ENCODE measurements around the gene EPN2.

EPN2 gene

DNA sequence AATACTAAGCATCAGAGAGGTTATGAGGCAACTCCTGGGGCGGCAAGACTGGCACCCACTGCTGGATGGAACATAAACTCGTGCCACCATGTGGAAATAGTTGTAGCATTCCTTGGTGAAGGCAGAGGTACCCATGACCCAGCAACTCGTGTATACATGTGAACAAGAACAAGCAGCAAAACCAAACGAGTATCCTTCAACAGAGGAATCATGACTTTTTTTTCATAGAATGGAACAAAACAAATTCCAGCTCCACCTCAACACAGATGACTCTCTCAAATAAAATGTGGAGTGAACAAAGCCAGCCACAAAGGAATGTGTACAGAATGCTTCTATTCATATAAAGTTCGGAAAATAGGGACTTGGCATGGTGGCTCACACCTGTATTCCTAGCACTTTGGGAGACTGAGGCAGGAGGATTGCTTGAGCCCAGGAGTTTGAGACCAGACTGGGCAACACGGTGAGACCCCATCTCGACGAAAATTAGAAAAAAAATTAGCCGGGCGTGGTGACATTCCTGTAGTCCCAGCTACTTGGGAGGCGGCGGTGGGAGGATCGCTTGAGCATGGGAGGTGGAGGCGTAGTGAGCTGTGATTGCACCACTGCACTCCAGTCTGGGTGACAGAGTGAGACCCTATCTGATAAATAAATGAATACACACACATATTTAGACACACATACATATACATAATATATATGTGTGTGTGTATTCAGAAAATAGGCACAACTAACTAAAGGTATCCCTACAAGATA is 90.0 kb downstream of the EPN2 start:
- no peak for DNase-seq

DNA sequence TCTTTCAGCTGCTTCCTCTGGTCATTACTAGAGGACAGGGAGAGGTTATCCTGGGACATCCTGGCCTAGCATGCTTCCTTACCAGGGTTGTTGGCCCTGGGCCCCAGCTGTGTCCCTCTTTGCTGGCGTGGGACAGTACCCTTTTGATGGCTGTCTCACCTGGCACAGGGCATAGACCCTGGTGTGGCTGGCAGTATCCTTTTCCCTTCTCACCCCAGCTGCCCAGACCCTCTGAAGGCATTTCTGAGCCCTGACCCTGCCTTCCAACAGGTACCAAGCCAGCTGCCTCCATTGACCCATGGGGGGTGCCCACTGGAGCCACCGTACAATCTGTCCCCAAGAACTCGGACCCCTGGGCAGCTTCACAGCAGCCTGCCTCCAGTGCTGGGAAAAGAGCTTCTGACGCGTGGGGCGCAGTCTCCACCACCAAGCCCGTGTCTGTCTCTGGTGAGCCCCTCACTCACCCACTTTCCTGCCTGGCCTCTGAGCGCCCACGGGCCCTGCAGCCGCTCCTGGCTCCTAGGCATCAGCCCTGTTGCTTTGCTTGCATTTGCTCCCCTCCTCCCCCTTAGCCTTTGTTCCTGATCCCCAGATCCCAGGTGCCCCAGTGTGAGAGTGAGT is 91.4 kb downstream of the EPN2 start:
- no peak for DNase-seq

DNA sequence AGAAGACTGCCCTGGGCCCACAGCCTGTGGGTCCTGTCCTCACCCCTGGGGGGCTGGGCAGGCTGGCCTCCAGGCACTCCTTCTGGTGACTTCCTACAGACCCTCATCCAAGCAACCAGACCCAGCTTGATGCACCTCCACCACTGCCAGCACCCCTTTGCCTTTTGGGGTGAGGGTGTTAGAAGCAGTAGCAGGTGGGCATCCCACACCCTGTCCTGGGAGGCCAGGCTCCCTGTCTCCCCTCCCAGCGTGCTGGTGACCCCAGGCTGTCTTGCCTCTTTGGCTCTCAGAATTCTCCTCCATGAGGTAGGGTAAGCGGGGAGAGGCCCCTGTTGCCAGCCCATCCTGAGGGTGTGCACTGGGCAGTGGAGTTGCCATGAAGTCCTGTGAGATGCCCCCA is 92.0 kb downstream of the EPN2 start:
- no peak for DNase-seq

DNA sequence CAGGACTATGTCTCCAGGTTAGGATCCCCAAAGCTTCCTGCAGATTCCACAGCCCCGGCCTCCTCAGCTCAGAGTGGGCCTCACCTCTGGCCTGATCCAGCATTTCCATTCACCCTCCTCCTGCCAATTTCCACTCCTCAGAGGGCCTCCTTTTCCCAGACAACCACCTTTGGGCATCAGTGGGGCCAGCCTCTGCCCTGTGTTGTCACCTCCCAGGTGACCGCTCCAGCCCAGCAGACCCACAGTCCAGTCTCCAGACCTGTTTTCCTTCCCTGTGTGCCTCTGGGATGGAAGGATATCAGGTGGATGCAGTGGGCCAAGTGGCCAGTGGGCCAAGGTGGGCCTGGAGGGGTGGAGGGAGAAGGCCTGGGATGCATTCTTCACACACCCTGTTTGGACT is 92.7 kb downstream of the EPN2 start:
- no peak for DNase-seq

DNA sequence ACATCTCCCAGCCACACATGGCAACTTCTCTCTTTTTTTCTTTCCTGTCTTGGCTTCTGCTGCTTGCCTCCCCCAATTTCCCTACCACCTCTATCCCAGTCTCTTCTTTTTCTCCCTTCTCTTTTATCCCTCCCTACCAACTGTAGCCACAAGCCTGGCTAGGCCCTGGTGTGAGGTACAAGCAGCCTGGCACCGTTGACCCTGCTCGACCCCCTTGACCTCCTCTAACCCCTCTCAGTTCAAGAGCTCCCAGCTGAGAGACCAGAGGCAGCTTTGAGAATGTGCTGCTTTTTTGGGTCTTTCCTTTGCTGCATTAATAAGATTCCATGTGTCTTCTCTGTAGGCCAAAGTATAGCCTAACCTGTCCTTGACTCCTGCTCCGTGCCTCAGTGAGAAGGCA is 93.1 kb downstream of the EPN2 start:
- DNase-seq: no peak

DNA sequence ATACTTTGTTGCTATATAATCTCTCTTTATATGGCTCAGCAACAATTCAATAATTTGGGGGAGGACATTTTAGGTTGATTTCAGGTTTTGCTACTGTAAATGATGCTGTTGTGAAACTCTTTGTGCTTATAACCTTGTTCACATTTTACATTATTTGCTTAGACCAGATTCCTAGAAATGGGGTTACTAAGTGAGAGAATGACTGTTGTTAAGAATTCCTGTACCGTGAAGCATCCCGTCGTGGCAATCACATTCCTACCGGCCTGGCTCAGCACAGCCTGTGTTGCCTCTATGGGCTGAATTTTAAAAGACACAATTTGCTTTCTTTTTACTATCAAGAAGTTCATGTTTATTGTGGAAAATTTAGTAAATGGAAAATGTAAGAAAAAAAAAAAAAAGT is 94.0 kb downstream of the EPN2 start:
- DNase-seq: no peak

DNA sequence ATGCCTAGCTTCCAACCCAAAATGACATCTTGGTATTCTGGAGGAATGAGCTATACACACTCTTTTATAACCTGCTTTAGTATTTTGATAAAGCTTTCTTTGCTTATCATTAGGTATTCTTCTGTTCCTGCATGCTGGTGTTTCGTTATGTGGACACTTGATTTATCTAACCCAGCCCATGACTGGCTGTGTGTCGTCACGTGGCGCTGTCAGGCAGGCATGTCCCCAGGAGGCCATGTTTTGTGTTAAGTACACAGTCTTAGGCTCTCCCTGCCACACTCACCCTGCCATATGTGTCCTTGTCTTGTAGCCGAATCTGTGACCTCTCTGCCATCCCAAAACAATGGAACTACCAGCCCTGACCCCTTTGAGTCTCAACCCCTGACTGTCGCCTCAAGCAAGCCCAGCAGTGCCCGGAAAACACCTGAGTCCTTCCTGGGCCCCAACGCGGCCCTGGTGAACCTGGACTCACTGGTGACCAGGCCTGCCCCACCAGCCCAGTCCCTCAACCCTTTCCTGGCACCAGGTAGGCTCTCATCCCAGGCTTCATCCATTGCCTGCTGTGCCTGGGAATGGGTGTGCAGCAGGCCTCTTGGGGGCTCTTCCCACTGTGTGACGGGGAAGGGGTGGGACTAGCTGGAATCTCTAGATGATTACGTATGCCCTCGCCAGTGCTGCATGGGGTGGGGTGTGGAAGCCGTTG is 94.5 kb downstream of the EPN2 start:
- no peak for DNase-seq

DNA sequence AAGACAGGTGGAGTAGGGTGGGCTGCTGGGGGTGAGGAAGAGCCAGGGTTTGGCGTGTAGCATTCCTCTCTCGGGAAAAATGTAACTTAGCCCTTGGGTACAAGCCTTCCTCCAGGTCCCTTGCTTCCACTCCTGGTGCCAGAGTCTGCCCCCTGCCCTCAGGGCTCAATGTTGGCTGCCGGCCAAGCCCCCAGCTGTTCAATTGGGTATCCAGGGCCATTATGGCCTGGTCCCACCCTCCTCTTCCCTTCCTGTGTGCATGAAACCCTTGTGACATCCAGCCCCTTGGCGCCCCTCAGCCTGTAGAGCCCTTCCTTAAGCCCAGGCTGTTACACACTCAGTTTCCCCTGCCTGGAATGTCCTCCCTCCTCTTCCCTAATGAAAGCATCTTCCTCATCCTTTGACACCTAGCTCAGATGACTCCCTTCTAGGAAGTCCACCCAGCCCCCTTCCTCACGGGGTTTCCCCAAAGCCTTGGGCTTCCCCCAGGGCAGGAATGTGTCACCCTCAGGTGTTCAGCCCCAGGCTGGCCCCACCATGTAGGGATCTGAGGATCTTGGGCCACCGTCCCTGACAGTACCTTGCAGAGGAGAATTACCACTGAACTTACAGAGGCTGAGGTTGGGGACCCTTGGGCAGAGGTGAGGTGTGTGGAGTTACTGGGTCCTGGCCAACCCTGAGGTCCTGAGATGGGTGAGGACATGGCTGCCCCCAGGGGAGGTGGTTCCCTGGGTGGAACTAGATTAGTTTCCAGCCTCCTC is 95.4 kb downstream of the EPN2 start:
- DNase-seq: no peak

DNA sequence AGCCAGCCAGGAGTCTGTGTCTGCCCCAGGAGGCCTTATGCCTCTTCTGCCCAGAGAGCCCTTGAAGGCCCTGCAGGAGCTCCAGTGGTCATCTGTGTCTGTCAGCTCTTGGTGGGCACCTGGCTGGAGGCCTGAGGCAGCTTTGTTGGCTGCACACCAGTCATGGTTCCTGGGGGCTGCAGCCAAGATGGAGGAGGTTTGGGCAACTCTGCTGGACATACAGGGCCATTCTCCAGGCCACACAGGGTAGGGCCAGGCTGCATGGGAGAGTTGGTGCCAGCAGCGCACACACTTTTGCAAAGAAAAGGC is 95.9 kb downstream of the EPN2 start:
- DNase-seq: no peak

DNA sequence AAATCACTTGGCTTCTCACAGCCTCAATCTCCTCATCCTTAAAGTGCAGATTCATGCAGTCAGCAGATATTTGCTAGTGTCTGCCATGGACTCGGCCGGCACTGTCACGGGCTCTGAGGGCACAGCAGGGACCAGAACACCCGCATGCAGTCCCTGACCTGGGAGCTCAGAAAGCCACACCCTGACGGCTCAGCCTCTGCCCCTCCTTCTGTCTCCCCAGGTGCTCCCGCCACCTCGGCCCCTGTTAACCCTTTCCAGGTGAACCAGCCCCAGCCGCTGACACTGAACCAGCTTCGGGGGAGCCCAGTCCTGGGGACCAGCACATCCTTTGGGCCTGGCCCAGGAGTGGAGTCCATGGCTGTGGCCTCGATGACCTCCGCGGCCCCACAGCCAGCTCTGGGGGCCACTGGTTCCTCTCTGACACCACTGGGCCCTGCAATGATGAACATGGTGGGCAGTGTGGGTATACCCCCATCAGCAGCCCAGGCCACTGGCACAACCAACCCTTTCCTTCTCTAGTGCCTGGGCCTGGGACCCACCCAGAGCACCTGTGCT is 96.6 kb downstream of the EPN2 start:
- no peak for DNase-seq

DNA sequence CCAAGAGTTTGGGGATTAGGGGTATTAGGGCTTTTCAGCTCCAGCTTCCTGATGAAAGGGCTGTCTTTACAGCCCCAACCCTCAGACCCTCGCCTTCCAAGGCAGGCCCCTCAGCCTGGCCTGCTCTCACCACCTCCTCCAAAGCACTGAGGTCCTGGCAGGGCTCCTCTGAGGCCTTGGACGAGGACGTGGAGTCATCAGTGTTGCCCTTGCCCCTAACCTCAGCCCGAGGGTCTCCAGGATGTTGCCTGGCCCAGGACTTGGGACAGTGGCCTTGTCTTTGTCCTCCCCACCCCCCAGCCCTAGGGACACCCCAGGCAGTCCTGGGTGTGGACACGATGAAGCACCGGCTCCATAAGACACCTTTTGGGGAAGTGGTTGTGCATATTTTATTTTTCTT is 97.2 kb downstream of the EPN2 start:
- no peak for DNase-seq

DNA sequence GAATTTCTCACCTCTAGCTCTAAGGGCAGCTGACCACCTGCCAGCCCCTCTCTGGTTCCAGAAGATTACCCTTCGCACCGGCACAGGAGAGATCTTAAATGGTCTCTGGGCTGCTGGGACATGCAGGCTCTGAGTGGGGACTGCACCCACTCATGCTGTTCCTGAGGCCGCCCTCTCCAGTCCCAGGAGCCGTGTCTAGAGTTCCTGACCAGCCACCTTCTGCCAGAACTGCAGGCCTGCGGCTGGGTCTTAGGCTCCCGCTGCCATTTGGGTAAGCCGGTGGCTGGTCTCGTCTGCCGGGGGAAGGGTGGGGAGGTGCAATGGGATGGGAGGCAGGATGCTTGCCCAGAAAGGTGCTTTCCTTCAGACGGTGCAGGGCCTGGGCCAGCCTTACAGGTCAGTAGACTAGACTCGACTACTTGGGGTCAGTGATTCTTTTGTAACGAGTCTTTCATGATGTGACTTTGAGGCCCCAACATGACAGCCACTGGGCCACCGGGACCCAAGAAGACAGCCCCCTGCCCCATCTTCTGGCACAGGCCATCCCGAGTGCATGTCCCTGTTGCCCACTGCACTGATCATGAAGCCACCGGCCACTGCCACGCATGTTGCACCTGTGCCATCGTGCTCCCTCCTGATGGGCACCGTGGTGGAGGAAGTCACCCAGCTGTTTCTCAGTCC is 98.9 kb downstream of the EPN2 start:
- no peak for DNase-seq

DNA sequence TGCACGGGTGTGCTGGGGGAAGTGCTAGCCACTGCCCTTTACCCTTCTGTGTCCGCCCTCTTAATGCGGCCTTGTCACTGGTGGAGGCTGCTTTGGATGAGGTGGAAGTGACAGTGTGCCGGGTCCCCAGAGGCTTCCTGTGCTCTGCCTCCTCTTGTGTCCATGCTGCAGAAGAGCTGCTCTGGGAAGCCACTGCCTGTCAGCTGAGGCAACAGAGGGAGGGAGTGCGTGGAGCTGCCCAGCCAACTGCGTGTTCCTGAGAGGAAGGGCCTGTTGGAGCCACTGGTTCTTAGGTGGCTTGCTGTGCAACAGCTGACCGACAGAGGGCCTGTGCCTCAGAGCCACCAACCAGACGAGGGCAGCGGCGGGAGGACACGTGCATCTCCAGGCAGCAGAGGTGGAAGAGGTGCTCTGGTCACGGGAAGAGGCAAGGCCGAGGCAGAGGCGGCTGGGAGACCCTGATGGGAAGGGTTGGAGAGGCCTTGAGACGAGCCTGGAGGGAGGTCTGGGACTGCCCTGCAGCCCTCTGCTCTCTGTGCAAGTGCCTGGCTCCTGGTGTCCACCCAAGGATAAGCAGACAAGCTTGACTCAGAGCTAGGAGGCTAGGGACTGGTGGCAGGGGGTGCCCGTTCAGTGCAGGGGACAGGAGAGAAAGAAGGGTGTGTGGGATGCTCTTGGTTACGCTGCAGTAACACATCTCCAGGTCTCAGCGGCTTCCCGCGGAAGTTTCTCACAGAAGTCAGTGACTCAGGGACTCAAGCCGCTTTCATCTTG is 100.0 kb downstream of the EPN2 start:
- DNase-seq: peak in 30 of 56 donors; percentile 24 to 81 (median 54)

DNA sequence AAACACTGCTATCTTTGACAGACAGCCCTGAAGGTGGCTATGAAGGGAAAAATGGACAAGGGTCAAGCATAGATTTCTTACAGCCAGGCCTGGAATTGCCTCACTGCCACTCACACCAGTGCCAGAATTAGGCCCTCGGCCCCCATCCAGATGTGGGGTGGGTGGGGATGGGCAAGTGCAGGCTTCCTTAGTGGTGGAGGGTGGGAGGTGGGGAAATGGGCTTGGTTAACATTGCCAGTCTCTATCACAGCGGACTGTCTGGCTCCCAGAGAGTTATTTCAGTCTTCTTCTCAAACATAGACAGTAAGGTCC is 100.5 kb downstream of the EPN2 start:
- no peak for DNase-seq

DNA sequence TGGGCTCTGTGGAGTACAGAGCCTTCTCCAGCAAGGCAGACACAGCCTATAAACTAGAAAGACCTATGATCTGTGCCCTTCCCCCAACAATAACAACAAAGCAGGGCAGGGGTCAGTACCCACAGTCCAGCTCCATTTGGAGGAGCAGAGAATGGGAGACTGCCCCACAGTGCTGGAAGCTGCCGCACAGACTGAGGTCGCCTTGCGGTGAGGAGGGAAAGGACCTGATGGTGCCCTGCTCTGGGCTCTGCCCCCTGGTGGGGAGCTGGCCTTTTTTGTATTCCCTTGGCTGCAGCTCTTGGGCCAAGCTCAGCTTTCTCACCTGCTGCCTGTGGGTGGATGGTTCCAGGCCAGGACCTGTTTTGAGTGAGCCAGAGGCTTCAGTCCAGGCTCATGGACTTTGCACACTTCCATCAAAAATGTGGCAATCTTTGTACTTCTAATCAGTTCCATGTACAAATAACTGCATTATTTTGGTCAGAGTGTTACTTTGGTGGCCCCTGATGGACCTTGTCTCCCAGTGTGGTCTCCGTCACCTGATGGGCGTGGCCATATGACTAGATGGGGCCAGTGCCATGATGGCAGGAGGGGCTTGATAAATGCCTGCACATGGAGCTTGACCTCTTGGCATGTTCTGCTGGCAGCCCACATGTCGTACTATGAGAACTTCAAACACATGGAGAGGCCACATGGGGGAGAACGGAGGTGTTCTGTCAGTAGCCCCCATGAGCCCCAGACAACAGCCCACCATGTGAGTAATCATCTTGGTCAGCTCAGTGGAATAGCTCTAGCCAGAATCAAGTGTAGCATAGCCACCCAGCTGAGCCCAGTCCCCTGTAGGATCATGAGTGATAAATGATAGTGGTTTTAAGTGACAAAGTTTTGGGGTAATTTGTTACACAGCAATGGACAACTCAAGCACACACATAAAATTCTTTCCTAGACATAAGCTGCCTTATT is 101.1 kb downstream of the EPN2 start:
- peak in 24 of 56 donors; percentile 22 to 65 (median 34) for DNase-seq

DNA sequence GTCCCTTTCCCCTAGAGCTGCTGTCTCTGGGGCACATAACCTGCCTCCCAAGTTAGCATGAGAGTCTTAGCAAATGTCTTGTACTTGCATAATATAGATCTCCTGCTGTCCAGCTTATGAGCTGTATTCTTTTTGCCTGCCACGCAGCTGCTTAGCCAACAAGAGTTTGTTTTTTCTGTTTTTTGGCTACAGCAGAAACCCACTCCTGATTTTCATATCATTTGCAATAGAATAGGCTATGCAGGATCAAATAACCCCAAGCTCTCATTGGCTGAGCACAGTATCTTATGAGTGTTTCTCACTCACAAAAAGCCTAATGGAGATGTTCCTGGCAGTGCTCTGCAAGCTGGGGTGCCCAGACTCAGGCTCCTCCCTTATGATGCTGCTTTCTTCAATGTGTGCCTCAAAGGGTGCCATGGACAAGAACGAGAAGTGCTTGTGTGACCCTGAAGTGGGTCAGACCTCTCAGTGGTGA is 102.2 kb downstream of the EPN2 start:
- no peak for DNase-seq

DNA sequence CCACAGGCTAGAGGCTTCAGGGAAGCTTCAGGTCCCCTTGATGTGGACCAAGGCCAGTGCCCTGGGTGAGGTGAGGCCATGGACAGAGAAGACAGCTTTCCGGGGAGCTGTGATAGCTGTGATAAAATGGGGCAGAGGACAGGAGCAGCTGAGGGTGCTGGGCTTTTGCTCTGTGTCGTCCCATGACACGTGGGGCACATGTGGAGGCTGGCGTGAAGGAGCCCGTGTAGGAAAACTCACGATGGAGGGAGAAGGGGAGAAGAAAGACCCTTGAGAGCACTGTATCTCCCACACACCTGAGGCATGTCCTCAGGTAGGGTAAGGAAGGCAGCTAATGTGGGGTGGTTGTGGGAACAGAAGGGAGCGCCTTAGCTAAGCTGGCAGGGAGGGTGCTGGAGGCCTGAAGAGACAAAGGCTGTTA is 104.1 kb downstream of the EPN2 start:
- no peak for DNase-seq

DNA sequence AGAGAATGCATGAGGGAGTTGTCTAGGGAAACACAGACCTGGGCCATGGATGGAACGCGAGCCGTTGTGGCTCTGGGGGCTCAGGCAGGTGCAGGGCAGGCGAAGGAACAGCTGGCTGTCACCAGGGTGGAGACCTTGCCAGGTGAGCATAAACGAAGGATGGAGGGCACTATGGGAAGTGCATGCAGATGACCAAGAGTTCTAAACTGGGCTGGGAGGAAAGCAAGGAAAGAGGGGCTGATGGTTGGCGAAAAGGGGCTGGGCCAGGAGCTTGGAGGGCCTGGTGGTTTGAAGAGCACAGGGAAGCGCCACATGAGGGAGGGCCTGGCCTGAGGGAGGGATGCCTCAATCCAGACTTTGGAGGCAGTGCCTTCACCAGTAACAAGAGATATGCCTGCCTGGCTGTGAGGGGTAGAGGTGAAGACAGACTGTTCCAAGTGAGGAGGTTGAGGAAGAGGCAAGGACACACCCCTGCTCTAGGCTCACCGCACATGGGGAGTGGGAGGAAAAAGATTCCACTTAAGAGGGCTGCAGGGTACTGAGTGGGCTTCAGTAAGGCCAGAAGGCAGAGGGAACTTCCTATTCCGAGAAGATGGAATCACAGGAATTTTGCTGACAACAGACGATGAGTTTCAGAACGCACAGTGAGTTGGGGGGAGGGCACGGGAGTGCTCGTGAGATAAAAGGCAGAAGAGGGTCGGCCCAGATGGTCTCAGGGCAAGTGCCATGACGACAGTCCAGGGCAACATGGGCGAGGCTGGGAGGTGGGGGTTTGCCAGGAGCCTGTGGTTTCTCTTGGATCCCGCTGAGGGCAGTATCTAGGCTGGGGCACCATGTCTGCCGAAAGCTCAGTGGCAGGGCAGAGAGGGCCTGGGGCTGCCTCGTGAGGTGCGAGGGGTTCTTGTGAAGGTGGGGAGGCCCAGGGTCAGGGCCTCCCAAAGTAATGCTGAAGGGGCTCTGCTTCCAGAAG is 104.8 kb downstream of the EPN2 start:
- DNase-seq: no peak

Data from nucleus accumbens (tissue), 56 donors.